Fibroblast of mammary gland (primary cell): ENCODE data around the gene KDM4B.

Source experiments
- DNase-seq: peaks from one replicate; pipeline ENCODE4 v3.0.0-alpha.2; 2010; ENCODE audit warnings: low read depth
- H3K4me3 ChIP-seq: 2 replicates; pipeline ENCODE4 v1.5.1; 2011; ENCODE audit warnings: low read depth, mild to moderate bottlenecking, low read length, moderate library complexity; ENCODE audit not compliant: control insufficient read depth
- CTCF ChIP-seq: conservative IDR thresholded peaks from 2 replicates; pipeline ENCODE4 v1.5.1; 2011; ENCODE audit warnings: low read depth, low read length, inconsistent platforms; ENCODE audit not compliant: control insufficient read depth, insufficient read depth

KDM4B gene

GRCh38 chr19:5136073-5136855 lies 167.4 kb downstream of the KDM4B start:
- TF ChIP-seq CTCF: no peak
- H3K4me3 ChIP-seq: no peak overlapping the region
- no peak for DNase-seq

GRCh38 chr19:5137114-5137513 lies 168.2 kb downstream of the KDM4B start:
- no peak for DNase-seq
- TF ChIP-seq CTCF: no peak
- H3K4me3 ChIP-seq: no peak overlapping the region

- DNase-seq: no peak
- no peak overlapping the region for H3K4me3 ChIP-seq
- TF ChIP-seq CTCF: no peak
These were observed 168.7 kb downstream of the KDM4B start for GRCh38 chr19:5137571-5138124.

- DNase-seq: peak; percentile 58
- no peak overlapping the region for H3K4me3 ChIP-seq
- TF ChIP-seq CTCF: no peak
These were observed 170.0 kb downstream of the KDM4B start for GRCh38 chr19:5138606-5139582.

- TF ChIP-seq CTCF: no peak
- DNase-seq: no peak
- no peak overlapping the region for H3K4me3 ChIP-seq
These were observed 170.8 kb downstream of the KDM4B start for GRCh38 chr19:5139583-5140325.
